ENCODE results near the gene DHCR24.

GRCh38 chr1:54836594-54836993 lies 50.4 kb downstream of the DHCR24 start:
- no peak for TF ChIP-seq POLR2AphosphoS5 (IDR thresholded peaks at IDR 0.05; ENCODE audit: low read depth, low read length)
- no peak for TF ChIP-seq ZFP36 (IDR thresholded peaks at IDR 0.05; ENCODE audit: borderline replicate concordance, low read depth, low read length, partially characterized antibody)
- no peak for TF ChIP-seq ZSCAN12 (CRISPR knock-in tag; IDR thresholded peaks at IDR 0.05)
- TF ChIP-seq ZBTB26 (CRISPR knock-in tag; IDR thresholded peaks at IDR 0.05; ENCODE audit: borderline replicate concordance): no peak
- no peak for TF ChIP-seq SIN3A (IDR thresholded peaks at IDR 0.05; ENCODE audit: borderline replicate concordance, low read depth, low read length)
- no peak for TF ChIP-seq CEBPB (IDR thresholded peaks at IDR 0.05; ENCODE audit: borderline replicate concordance, low read depth, low read length)
- TF ChIP-seq RBAK (CRISPR knock-in tag; IDR thresholded peaks at IDR 0.05): no peak
- TF ChIP-seq YY1 (IDR thresholded peaks at IDR 0.05; ENCODE audit: insufficient read depth, insufficient replicate concordance, low read depth, low read length): no peak

All from HepG2 (cell line).